GM23248 (cell line): ENCODE measurements around the gene ZNF839.

Source experiments
- EZH2 ChIP-seq: fragments of 200-600 bp; sonication (generic); IDR thresholded peaks from 2 replicates; pipeline ENCODE4 v1.6.1; 2018; ENCODE audit warnings: antibody characterized with exemption, mild to moderate bottlenecking; ENCODE audit not compliant: insufficient read depth, poor library complexity, severe bottlenecking
- EZH2phosphoT487 ChIP-seq: fragments of 200-600 bp; sonication (generic); IDR thresholded peaks from 2 replicates; pipeline ENCODE4 v1.6.1; 2018; ENCODE audit warnings: antibody characterized with exemption, moderate library complexity, mild to moderate bottlenecking, low read depth; ENCODE audit not compliant: insufficient read depth

GRCh38 chr14:102333390-102333789 lies 13.8 kb downstream of the ZNF839 start:
- TF ChIP-seq EZH2phosphoT487 (no peak), EZH2 (no peak)
